ENCODE measurements around the gene UBE4A. TPM values are rescaled to one million over a fixed set of nuclear protein-coding genes. Genes with fewer than 3 reads are reported as not detected.

The UBE4A gene
- total RNA-seq, 3 donors from 2014 or later = 42.3 to 50.1 (median 46.1) TPM

GRCh38 chr11:118434553-118435289, 75.3 kb downstream of the UBE4A start:
- Histone ChIP-seq H3K4me3 (peak overlapping the region; percentile 92), H3K4me1 (ENCODE audit: low read depth) (peaks cover 11% of the 10 kb centered on the region), H3K36me3 (ENCODE audit: low read depth) (no peaks in the 10 kb centered on the region), H3K9me3 (no peaks in the 10 kb centered on the region)
- TF ChIP-seq, protein P1, sequence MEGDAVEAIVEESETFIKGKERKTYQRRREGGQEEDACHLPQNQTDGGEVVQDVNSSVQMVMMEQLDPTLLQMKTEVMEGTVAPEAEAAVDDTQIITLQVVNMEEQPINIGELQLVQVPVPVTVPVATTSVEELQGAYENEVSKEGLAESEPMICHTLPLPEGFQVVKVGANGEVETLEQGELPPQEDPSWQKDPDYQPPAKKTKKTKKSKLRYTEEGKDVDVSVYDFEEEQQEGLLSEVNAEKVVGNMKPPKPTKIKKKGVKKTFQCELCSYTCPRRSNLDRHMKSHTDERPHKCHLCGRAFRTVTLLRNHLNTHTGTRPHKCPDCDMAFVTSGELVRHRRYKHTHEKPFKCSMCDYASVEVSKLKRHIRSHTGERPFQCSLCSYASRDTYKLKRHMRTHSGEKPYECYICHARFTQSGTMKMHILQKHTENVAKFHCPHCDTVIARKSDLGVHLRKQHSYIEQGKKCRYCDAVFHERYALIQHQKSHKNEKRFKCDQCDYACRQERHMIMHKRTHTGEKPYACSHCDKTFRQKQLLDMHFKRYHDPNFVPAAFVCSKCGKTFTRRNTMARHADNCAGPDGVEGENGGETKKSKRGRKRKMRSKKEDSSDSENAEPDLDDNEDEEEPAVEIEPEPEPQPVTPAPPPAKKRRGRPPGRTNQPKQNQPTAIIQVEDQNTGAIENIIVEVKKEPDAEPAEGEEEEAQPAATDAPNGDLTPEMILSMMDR (IDR thresholded peaks at IDR 0.05) = no peak
- intact Hi-C loops (cut with DNase I, micrococcal nuclease) = no loop called here
- ATAC-seq = no peak
- peak; percentile 33 to 63 (median 48) for DNase-seq

GRCh38 chr11:118435290-118435892, 76.0 kb downstream of the UBE4A start:
- H3K4me1 ChIP-seq (ENCODE audit: low read depth) = peaks cover 11% of the 10 kb centered on the region
- no peaks in the 10 kb centered on the region for H3K9me3 ChIP-seq
- ATAC-seq = peak; percentile 20
- peak overlapping the region; percentile 92 for H3K4me3 ChIP-seq
- intact Hi-C loops (cut with DNase I, micrococcal nuclease) = no loop called here
- peak; percentile 58 to 82 (median 71) for DNase-seq
- H3K36me3 ChIP-seq (ENCODE audit: low read depth) = no peaks in the 10 kb centered on the region
- TF ChIP-seq, protein P1 (IDR thresholded peaks at IDR 0.05) = no peak

DNA sequence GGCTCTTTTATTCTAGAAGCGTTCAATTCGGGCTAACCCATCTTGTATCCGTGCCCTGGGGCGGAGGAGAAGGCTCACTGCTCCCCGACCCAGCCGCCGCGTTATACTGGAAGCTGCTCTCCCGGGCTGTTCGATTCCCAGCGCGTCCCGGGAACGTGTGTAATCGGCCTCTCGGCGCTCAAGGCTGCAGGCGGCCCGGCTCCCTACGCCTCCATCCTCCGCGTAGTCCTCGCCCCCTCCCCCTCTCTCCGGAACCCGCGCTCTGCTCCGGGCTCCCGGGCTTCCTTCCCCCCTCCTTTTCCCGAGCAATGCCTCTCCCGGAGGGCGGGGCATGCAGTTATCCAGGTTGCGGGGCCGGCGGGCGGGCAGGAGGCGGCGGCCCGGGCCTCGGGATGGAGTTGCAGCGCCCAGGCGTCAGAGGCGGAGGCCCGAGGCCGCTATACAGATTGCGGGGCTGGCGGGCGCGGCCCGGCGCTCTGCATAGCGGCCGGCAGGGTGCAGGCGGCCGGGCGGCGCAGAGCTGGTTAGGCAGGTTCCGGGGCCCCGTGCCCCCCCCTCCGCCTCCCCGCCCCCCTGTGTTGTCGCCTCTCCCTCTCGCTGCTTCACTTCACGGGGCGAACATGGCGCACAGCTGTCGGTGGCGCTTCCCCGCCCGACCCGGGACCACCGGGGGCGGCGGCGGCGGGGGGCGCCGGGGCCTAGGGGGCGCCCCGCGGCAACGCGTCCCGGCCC, 76.7 kb downstream of the UBE4A start, which contains the start of gene KMT2A:
Gene KMT2A, plus strand, starts transcription at position 600 of the 732 bp plus-strand sequence. Its CDS starts 21 bp downstream, at position 621.
- Histone ChIP-seq H3K4me3 (peak within 1 kb of the TSS; percentile 92), H3K4me1 (ENCODE audit: low read depth) (peaks cover 11% of the 10 kb centered on the region), H3K9me3 (no peaks in the 10 kb centered on the region), H3K36me3 (ENCODE audit: low read depth) (no peaks in the 10 kb centered on the region)
- DNase-seq (peak; percentile 97 to 100 (median 98)), ATAC-seq (peak; percentile 93)
- TF ChIP-seq, protein P1 (IDR thresholded peaks at IDR 0.05) = no peak
- intact Hi-C loops (cut with DNase I, micrococcal nuclease) = no loop called here

DNA sequence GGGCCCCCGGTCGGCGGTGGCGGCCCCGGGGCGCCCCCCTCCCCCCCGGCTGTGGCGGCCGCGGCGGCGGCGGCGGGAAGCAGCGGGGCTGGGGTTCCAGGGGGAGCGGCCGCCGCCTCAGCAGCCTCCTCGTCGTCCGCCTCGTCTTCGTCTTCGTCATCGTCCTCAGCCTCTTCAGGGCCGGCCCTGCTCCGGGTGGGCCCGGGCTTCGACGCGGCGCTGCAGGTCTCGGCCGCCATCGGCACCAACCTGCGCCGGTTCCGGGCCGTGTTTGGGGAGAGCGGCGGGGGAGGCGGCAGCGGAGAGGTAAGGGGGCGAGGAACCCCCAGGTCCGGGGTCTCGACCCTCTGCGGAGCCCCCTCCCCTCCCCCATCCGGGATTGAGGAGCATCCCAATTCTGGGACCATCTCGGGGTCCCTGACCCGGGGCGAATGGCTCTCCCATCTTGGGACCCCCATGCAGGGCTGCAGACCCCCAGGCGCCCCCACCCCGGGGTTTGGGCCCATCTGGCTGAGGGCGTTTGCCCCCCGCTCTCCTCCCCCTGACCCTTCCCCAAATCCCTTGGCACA, 77.3 kb downstream of the UBE4A start:
- no peaks in the 10 kb centered on the region for H3K36me3 ChIP-seq (ENCODE audit: low read depth)
- peak in 2 of 3 donors; percentile 31 to 75 for DNase-seq
- TF ChIP-seq, protein P1 (IDR thresholded peaks at IDR 0.05) = no peak
- H3K4me1 ChIP-seq (ENCODE audit: low read depth) = peaks cover 12% of the 10 kb centered on the region
- peak overlapping the region; percentile 92 for H3K4me3 ChIP-seq
- ATAC-seq = peak; percentile 1
- no peaks in the 10 kb centered on the region for H3K9me3 ChIP-seq
- intact Hi-C loops (cut with DNase I, micrococcal nuclease) = no loop called here

Data from mucosa of descending colon (tissue), 3 donors.